Cardiac muscle cell (in vitro differentiated cells and primary cell): ENCODE measurements around the gene C4BPA. TPM values are rescaled to one million over a fixed set of nuclear protein-coding genes. Genes with fewer than 3 reads are reported as not detected.
A peak's percentile ranks its signal among the peaks of the same experiment; 100 is the strongest.

ENCODE experiments used
- DNase-seq, 2 donors: peaks; one replicate each; pipeline versions ENCODE4 v3.0.0 to v3.0.0-alpha.2; 2010 to 2017; ENCODE audit warnings: low read depth in 1 of 2, low spot score in 1 of 2
- H3K27ac ChIP-seq: fragments of 200-600 bp; sonication (generic); 2 replicates; pipeline ENCODE4 v1.5.1; 2016
- H3K27me3 ChIP-seq: fragments of 200-600 bp; sonication (generic); 2 replicates; pipeline ENCODE4 v1.6.0; 2016; ENCODE audit warnings: control low read depth
- H3K36me3 ChIP-seq: fragments of 200-600 bp; sonication (generic); 2 replicates; pipeline ENCODE4 v1.5.1; 2016; ENCODE audit warnings: control low read depth
- H3K4me1 ChIP-seq: fragments of 200-600 bp; sonication (generic); 2 replicates; pipeline ENCODE4 v1.8.1; 2017; ENCODE audit warnings: low read depth, mild to moderate bottlenecking, mixed run types
- H3K4me3 ChIP-seq: fragments of 200-600 bp; sonication (generic); 2 replicates; pipeline ENCODE4 v1.5.1; 2016; ENCODE audit warnings: mild to moderate bottlenecking
- H3K9me3 ChIP-seq: fragments of 200-600 bp; sonication (generic); 2 replicates; pipeline ENCODE4 v1.5.1; 2017; ENCODE audit warnings: low read depth, mild to moderate bottlenecking, control low read depth
- polyA plus RNA-seq: library from polyadenylated mRNA; unstranded; fragments of >200 nt; fragmentation: Nextera tagmentation; extraction: Ambion mirVana; gene quantifications from 2 replicates; pipeline ENCODE4 v1.2.1, GENCODE V29; 2016
- total RNA-seq: library from RNA; depleted of rRNA; stranded (reverse); fragments of >200 nt; gene quantifications from 2 replicates; pipeline ENCODE4 v1.2.3, GENCODE V29; 2016
- TF ChIP-seq, protein P1 (sequence below): IDR thresholded peaks from 2 replicates; pipeline ENCODE4 v1.5.1; 2012; ENCODE audit warnings: low read depth, mild to moderate bottlenecking, low read length

C4BPA gene
- total and polyA plus RNA-seq, 2 experiments from 2014 or later = not detected

DNA sequence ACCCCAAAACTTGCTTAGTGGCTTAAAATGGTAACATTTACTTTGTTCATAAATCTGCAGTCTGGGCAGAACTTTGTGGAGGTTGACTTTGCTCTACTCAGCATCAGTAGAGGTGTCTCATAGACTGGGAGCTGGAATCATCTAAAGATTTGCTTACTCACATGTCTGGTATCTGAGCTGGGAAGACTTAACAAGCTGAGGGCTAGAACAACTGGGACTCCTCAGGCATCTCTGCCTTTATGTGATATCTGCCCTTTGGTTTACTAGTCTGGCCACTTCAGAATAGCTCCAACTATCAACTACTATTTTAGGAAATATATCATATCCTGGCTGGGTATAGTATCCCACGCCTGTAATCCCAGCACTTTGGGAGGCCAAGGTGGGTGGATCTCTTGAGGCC, 82.5 kb downstream of the C4BPA start:
- no peaks in the 10 kb centered on the region for H3K4me1 ChIP-seq
- DNase-seq = peak in 1 of 2 donors; percentile 13
- H3K27me3 ChIP-seq = no peaks in the 10 kb centered on the region
- H3K36me3 ChIP-seq = no peaks in the 10 kb centered on the region
- TF ChIP-seq, protein P1, sequence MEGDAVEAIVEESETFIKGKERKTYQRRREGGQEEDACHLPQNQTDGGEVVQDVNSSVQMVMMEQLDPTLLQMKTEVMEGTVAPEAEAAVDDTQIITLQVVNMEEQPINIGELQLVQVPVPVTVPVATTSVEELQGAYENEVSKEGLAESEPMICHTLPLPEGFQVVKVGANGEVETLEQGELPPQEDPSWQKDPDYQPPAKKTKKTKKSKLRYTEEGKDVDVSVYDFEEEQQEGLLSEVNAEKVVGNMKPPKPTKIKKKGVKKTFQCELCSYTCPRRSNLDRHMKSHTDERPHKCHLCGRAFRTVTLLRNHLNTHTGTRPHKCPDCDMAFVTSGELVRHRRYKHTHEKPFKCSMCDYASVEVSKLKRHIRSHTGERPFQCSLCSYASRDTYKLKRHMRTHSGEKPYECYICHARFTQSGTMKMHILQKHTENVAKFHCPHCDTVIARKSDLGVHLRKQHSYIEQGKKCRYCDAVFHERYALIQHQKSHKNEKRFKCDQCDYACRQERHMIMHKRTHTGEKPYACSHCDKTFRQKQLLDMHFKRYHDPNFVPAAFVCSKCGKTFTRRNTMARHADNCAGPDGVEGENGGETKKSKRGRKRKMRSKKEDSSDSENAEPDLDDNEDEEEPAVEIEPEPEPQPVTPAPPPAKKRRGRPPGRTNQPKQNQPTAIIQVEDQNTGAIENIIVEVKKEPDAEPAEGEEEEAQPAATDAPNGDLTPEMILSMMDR = no peak
- no peaks in the 10 kb centered on the region for H3K9me3 ChIP-seq
- no peak overlapping the region for H3K27ac ChIP-seq
- H3K4me3 ChIP-seq = no peak overlapping the region

DNA sequence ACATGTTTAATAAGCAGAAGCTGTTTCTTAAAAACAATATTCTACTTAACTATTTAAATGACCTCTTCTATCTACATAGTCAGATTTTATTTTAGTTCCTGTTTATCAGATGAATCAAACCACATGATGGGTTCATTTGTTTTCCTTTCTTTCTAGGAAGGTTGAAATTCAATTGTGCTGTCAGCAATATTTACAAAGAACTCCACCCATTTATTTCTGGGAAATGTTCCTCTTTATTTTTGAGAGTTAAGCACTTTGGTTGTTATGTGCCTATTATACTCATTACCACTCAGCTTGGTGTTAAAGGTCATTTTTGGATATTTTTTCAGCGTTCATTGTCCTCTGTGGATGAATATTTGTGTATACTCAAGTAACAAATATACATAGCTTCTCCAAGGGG, 84.9 kb downstream of the C4BPA start:
- TF ChIP-seq, protein P1 = no peak

DNA sequence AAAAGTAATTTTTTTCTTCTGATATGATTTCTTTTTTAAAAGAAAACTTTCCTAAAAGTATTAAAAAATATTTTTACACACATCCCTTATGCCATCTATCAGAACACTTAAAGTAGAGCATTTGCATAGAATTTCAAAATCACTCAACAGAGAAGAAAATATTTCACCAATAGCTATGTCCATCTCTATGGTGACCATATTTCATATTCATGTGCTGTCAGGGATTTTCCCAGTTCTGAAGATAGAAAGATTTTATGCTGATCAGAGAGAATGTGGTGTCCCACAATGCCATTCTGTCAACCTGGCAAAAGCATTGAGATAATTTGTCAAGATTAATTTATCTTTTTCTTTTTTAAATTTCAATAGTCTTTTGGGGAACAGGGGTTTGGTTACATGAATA, 87.0 kb downstream of the C4BPA start:
- Histone ChIP-seq H3K27me3 (no peaks in the 10 kb centered on the region), H3K4me1 (no peaks in the 10 kb centered on the region), H3K4me3 (no peak overlapping the region), H3K9me3 (no peaks in the 10 kb centered on the region), H3K27ac (no peak overlapping the region), H3K36me3 (no peaks in the 10 kb centered on the region)
- no peak for DNase-seq
- TF ChIP-seq, protein P1 = no peak

More for the DNA sequence above, 84.9 kb downstream of the C4BPA start:
- Histone ChIP-seq H3K4me1 (no peaks in the 10 kb centered on the region), H3K27ac (no peak overlapping the region), H3K4me3 (no peak overlapping the region), H3K9me3 (no peaks in the 10 kb centered on the region), H3K27me3 (no peaks in the 10 kb centered on the region), H3K36me3 (no peaks in the 10 kb centered on the region)
- DNase-seq = no peak

DNA sequence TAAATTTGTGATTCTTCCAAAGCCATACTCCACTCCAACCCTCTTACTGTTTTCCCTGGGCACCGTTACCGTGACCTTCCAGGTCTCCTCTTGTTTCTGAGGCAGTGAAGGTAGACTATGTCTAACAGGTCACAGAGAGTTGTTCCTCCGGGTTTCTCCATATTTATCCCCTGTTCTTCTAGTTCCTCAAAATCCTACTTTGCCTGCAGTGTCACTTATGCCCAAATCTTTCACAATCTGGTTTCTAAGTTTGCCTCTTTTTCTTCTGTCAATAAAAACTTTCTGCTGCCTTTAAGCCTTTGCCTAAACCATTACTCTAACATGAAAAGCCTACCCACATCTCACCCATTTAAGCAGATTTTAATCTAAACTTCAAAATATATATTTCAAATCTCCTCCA, 87.7 kb downstream of the C4BPA start:
- Histone ChIP-seq H3K9me3 (no peaks in the 10 kb centered on the region), H3K4me1 (no peaks in the 10 kb centered on the region), H3K27me3 (no peaks in the 10 kb centered on the region), H3K36me3 (no peaks in the 10 kb centered on the region), H3K4me3 (no peak overlapping the region), H3K27ac (no peak overlapping the region)
- DNase-seq = no peak
- TF ChIP-seq, protein P1 = no peak

DNA sequence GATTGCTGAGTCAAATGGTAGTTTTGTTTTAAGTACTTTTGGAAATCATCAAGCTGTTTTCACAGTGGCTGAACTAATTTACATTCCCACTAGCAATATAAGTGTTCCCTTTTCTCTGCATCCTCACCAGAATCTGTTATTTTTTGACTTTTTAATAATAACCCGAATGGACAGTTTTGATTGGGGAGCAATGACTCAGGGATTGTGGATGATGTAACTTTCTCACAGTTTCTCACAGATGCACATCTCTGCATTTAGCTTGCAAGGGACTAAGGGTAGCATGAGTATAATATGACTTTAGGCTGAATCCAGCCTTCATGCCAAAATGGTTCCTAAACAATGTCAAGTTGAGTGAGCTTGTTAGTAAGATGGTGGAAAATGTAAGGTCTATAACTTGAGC, 90.2 kb downstream of the C4BPA start:
- Histone ChIP-seq H3K27ac (no peak overlapping the region), H3K4me1 (no peaks in the 10 kb centered on the region), H3K4me3 (no peak overlapping the region), H3K36me3 (no peaks in the 10 kb centered on the region), H3K27me3 (no peaks in the 10 kb centered on the region), H3K9me3 (no peaks in the 10 kb centered on the region)
- DNase-seq = no peak
- TF ChIP-seq, protein P1 = no peak

Other genes with a start within 250 kb of the C4BPA start
- gene IL20, start 238.6 kb upstream of the C4BPA start, total RNA-seq = not detected in 2 replicates
- gene IL20, start 238.6 kb upstream of the C4BPA start, polyA plus RNA-seq = not detected in 2 replicates
- gene IL24, start 206.8 kb upstream of the C4BPA start, total RNA-seq = not detected in 2 replicates
- gene IL24, start 206.8 kb upstream of the C4BPA start, polyA plus RNA-seq = not detected in 2 replicates
- gene FCMR, start 182.3 kb upstream of the C4BPA start, total RNA-seq = not detected in 2 replicates
- not detected in 2 replicates for gene FCMR, start 182.3 kb upstream of the C4BPA start, polyA plus RNA-seq
- not detected in 2 replicates for gene PIGR, start 157.8 kb upstream of the C4BPA start, total RNA-seq
- gene PIGR, start 157.8 kb upstream of the C4BPA start, polyA plus RNA-seq = not detected in 2 replicates
- not detected in 2 replicates for gene FCAMR, start 133.8 kb upstream of the C4BPA start, total RNA-seq
- not detected in 2 replicates for gene FCAMR, start 133.8 kb upstream of the C4BPA start, polyA plus RNA-seq
- 0.21 TPM in 2 replicates for gene C1orf116, start 71.5 kb upstream of the C4BPA start, total RNA-seq
- 0.29 TPM in 1 of 2 replicates, not detected in the other for gene C1orf116, start 71.5 kb upstream of the C4BPA start, polyA plus RNA-seq
- 6.8 and 8.8 TPM in 2 replicates for gene YOD1, start 53.0 kb upstream of the C4BPA start, total RNA-seq
- gene YOD1, start 53.0 kb upstream of the C4BPA start, polyA plus RNA-seq = 3.8 and 4.3 TPM in 2 replicates
- 3.6 and 5.7 TPM in 2 replicates for gene PFKFB2, start 51.0 kb upstream of the C4BPA start, total RNA-seq
- 3.6 and 6.0 TPM in 2 replicates for gene PFKFB2, start 51.0 kb upstream of the C4BPA start, polyA plus RNA-seq
- not detected in 2 replicates for gene C4BPB, start 15.4 kb upstream of the C4BPA start, total RNA-seq
- gene C4BPB, start 15.4 kb upstream of the C4BPA start, polyA plus RNA-seq = not detected in 2 replicates
- gene CD55, start 217.4 kb downstream of the C4BPA start, total RNA-seq = 14.6 and 19.4 TPM in 2 replicates
- 20.3 and 24.9 TPM in 2 replicates for gene CD55, start 217.4 kb downstream of the C4BPA start, polyA plus RNA-seq